ENCODE data around the gene MAP3K13.

- TF ChIP-seq CTCF (IDR thresholded peaks at IDR 0.05; ENCODE audit: poor library complexity) (no peak), EZH2phosphoT487 (IDR thresholded peaks at IDR 0.05; ENCODE audit: low read depth, severe bottlenecking, unreplicated experiment) (no peak)
Measured at GRCh38 chr3:185322101-185322719, 40.7 kb upstream of the MAP3K13 start.

Measured in hepatocyte (in vitro differentiated cells).